NCI-H82 treated with DMSO at 0.1 percent for 48 hours (cell line): Measurements from ENCODE around the gene KMT2C.
"Not testable (repeated sequence)": the region's sequence is repeated elsewhere in the genome, so short reads cannot be mapped to it uniquely, and the experiment has no call there.

Experiments
- DNase-seq: peaks from one replicate; lab custom pipeline; 2025; ENCODE audit not compliant: unreplicated experiment; lab: John Stamatoyannopoulos, UW

The KMT2C gene

DNA sequence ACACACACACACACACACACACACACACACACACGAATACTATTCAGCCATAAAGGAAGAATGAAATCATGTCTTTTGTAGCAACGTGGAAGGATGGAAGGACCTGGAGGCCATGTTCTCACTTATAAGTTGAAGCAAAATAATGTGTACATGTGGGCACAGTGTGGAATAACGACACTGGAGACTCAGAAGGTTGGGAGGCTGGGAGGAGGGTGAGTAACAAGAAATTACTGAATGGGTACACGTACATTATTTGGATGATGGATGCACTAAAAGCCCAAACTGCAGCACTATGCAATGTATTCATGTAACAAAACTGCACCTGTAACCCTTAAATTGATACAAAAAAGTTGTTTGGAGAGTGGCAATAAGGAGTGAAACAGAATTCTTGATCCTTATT, 32.1 kb downstream of the KMT2C start:
- DNase-seq, result no peak

DNA sequence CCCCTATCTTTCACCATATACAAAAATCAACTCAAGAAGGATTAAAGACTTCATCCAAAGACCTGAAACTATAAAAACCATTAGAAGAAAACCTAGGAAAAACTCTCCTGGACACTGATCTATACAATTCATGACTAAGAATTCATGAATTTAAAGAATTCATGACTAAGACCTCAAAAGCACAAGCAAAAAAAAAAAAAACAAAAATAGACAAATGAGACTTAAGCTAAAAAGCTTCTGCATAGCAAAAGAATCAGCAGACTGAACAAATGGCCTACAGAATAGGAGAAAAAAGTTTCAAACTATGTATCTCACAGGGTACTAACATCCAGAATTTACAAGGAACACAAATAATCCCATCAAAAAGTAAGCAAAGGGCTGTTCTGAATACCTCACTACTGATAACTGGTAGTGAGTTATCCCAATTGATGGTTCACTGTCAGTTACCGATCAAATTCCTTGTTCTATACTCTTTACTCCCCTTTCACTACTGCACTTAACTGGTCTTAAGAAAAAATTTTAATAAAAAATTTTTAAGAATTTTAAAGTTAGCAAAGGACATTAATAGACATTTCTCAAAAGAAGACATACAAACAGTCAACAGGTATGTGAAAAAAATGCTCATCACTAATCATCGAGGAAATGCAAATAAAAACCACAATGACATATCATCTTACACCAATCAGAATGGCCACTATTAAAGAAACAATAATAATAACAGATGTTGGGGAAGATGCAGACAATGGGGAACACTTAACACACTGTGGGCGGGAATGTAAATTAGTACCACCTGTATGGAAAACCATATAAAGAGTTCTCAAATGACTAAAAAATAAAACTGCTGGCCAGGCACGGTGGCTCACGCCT, 33.2 kb downstream of the KMT2C start:
- no peak for DNase-seq

- DNase-seq, result no peak
Observed at GRCh38 chr7:152399344-152399743, 36.5 kb downstream of the KMT2C start.

GRCh38 chr7:152395112-152395511, 40.7 kb downstream of the KMT2C start:
- no peak for DNase-seq

- not testable (repeated sequence) for DNase-seq
Observed at GRCh38 chr7:152394214-152394613, 41.6 kb downstream of the KMT2C start.

DNA sequence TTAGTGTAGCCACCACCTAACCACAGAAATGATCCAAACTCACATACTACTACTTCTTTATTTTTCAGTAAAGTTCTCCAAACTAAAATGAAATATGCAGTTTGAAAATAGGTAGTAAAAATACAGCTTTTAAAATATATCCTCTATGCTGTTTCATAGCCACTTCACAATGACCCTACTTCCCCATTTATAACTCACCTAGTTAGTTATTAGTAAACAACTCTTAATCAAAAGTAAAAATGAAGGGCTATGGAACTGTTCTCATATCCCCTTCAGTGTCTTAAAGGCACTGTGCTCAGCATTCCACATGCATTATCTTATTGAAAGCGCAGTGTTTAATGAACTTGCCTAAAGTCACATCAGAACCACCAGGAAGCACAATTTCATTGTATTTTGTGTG, 43.5 kb downstream of the KMT2C start:
- DNase-seq, result no peak

GRCh38 chr7:152386136-152386764, 49.6 kb downstream of the KMT2C start:
- DNase-seq, result not testable (repeated sequence)

GRCh38 chr7:152384235-152385200, 51.3 kb downstream of the KMT2C start:
- DNase-seq, result not testable (repeated sequence)

GRCh38 chr7:152383341-152384234, 52.2 kb downstream of the KMT2C start:
- DNase-seq, result no peak

DNA sequence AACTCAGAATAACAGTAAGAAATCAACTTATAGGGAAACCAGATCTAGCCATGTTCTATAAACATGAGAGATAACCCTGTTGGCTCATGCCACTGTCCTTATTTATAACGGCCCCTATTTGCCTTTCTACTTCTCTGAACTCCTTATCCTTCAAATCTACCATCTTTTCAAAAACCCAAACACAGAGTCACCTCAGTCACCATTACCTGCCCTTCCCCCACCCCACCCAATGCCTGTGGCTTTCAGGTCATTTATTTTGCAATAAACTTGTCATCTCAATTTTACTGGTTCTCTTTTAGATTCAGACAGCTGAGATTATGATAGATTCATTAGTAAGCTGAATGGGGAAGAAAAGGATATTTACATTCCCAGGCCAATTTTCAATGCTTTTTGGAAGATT, 53.6 kb downstream of the KMT2C start:
- DNase-seq, result no peak

DNA sequence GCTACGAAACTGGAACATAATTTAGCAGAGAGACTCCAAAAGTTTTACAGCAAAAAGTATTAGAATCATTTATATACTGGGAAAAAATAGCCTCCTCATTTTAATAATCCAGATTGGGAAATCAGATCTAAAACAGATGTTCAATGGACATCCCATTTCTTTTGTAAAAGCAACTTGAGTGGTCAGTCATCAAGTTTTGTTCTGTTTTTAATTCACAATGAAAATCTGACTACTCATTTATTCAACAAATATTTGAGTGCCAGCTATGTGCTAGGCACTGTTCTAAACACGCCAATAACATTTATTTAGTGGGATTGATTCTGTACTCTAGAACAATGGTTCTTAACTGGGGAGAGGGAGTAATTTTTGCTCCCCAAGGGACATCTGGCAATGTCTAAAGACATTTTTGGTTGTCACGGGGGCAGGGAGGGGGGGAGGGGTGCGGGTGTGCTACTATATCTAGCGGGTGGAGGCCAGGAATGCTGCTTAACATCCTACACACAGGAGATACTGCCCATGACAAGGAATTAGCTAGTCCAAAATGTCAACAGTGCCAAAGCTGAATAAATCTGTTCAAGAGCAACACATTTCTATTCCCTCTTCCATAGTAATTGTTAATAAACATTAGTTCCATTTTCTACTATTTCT, 54.7 kb downstream of the KMT2C start:
- DNase-seq, result not testable (repeated sequence)

DNA sequence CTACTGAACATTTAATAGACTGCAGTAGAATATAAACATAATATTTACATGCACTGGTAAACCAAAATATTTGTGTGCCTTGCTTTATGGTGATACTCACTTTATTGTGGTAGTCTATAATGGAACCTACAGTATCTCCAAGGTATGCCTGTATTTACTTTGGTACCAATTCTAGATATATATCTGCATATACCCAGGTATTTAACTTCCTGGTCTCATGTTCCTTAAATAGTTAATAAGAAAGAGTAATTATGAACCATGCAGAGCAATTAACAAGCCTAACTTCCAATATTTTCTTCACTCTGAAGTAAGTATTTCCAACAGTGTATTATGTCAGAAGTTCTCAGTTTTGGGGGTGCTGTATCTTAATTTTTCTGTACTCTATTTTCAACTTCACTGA, 57.3 kb downstream of the KMT2C start:
- DNase-seq, result not testable (repeated sequence)

- not testable (repeated sequence) for DNase-seq
Observed at GRCh38 chr7:152376716-152377484, 58.9 kb downstream of the KMT2C start.

- no peak for DNase-seq
Observed at GRCh38 chr7:152370297-152370696, 65.5 kb downstream of the KMT2C start.

DNA sequence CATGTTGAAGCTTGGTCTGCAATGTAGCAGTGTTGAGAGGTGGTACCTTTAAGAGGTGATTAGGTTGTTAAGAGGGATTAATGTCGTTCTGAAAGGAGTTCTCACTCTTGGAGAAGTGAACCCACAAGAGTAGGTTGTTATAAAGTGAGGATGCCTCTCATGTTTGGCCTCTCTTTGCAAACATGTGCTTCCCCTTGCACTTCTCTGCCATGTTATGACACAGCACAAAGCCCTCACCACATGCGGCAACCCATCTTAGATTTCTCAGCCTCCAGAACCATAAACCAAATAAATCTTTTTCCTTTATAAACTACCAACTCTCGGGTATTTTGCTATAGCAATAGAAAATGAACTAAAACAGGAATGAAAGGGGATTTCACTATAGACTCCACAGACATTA, 66.3 kb downstream of the KMT2C start:
- no peak for DNase-seq

- DNase-seq, result no peak
Observed at GRCh38 chr7:152367170-152367569, 68.6 kb downstream of the KMT2C start.

- no peak for DNase-seq
Observed at GRCh38 chr7:152366662-152367061, 69.1 kb downstream of the KMT2C start.

DNA sequence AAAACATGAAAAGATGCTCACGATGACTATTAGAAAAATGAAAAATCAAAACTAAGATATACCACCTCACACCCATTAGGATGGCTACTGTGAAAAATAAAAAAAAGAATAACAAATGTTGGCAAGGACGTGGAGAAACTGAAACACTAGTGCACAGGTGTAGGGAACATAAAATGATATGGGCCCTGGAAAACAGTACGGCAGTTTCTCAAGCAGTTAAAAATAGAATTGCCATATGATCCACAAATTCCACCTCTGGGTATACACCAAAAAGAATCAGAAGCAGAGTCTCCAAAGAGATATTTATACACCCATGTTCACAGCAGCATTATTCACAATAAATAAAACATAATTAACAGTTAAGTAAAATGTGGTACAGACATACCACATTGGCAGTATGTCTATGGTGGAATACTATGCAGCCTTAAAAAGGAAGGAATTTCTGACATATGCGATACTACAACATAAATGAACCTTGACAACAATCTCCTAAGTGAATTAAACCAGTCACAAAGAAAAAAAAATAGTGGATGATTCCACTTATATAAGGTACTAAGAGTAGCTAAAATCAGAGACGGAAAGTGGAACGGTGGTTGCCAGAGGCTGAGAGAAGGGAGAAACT, 69.7 kb downstream of the KMT2C start:
- DNase-seq, result no peak

DNA sequence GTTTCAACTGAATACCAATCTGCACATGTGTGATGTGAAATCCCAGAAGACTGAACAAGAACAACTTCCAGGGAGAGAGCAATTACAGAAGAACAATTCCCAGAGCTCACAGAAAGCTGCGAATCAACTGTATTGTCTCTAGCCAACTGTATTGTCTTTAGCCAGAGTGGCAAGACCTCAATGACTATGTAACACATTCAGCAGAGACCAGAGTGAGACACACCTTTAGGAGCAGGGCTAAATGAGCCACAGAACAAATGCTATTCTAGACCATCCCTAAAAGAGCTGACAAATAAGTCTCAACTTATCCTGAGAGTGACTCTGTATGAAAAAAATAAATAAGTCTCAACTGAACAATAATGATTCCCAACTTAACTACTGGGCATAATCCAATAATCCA, 72.0 kb downstream of the KMT2C start:
- DNase-seq, result no peak
